MM.1S (cell line): Measurements from ENCODE around the gene AP1B1.
"Not testable (repeated sequence)": the region's sequence is repeated elsewhere in the genome, so short reads cannot be mapped to it uniquely, and the experiment has no call there.

Experiments
- DNase-seq: peaks from one replicate; pipeline ENCODE4 v3.0.0-alpha.2; 2015
- H2AFZ ChIP-seq: fragments of 300-600 bp; sonication (generic); 2 replicates; pipeline ENCODE4 v1.6.0; 2016; ENCODE audit warnings: antibody characterized with exemption, low read length
- H3F3A ChIP-seq: fragments of 300-600 bp; sonication (generic); 2 replicates; pipeline ENCODE4 v1.6.1; 2016; ENCODE audit warnings: mild to moderate bottlenecking, antibody characterized with exemption, low read length, moderate library complexity, mixed read lengths; ENCODE audit not compliant: insufficient read depth
- H3K27ac ChIP-seq: fragments of 300-600 bp; sonication (generic); 2 replicates; pipeline ENCODE4 v1.5.1; 2016; ENCODE audit warnings: mild to moderate bottlenecking, low read length
- H3K27me3 ChIP-seq: fragments of 300-600 bp; sonication (generic); replicated peaks from 2 replicates; pipeline ENCODE4 v1.6.0; 2016; ENCODE audit warnings: low read length; ENCODE audit not compliant: insufficient read depth
- H3K36me3 ChIP-seq: fragments of 300-600 bp; sonication (generic); replicated peaks from 2 replicates; pipeline ENCODE4 v1.6.1; 2016; ENCODE audit warnings: mild to moderate bottlenecking, low read length, mixed read lengths; ENCODE audit not compliant: insufficient read depth
- H3K4me1 ChIP-seq: fragments of 300-600 bp; sonication (generic); 2 replicates; pipeline ENCODE4 v1.6.1; 2016; ENCODE audit warnings: low read length, mixed read lengths
- H3K4me2 ChIP-seq: fragments of 300-600 bp; sonication (generic); 2 replicates; pipeline ENCODE4 v1.6.0; 2016; ENCODE audit warnings: low read depth, low read length
- H3K4me3 ChIP-seq: fragments of 300-600 bp; sonication (generic); 2 replicates; pipeline ENCODE4 v1.5.1; 2016; ENCODE audit warnings: low read length, mixed read lengths
- H3K79me2 ChIP-seq: fragments of 300-600 bp; sonication (generic); 2 replicates; pipeline ENCODE4 v1.6.1; 2016; ENCODE audit warnings: mixed run types, low read length, mixed read lengths
- H3K9ac ChIP-seq: fragments of 300-600 bp; sonication (generic); 2 replicates; pipeline ENCODE4 v1.6.1; 2016; ENCODE audit warnings: low read length, mixed read lengths
- H3K9me2 ChIP-seq: fragments of 300-600 bp; sonication (generic); replicated peaks from 2 replicates; pipeline ENCODE4 v1.6.1; 2016; ENCODE audit warnings: mild to moderate bottlenecking, low read length, mixed read lengths; ENCODE audit not compliant: insufficient read depth
- H3K9me3 ChIP-seq: fragments of 300-600 bp; sonication (generic); replicated peaks from 2 replicates; pipeline ENCODE4 v1.6.1; 2016; ENCODE audit warnings: mild to moderate bottlenecking, low read length, mixed read lengths; ENCODE audit not compliant: insufficient read depth
- H4K20me1 ChIP-seq: fragments of 300-600 bp; sonication (generic); 2 replicates; pipeline ENCODE4 v1.6.1; 2016; ENCODE audit warnings: mild to moderate bottlenecking, low read length, moderate library complexity, mixed read lengths; ENCODE audit not compliant: insufficient read depth
- EZH2 ChIP-seq: fragments of 300-600 bp; sonication (generic); optimal IDR thresholded peaks from 2 replicates; pipeline ENCODE3; 2017; ENCODE audit warnings: low read depth, mild to moderate bottlenecking, antibody characterized with exemption, low read length, mixed read lengths
- EZH2phosphoT487 ChIP-seq: fragments of 300-600 bp; sonication (generic); IDR thresholded peaks from 2 replicates; pipeline ENCODE4 v1.6.1; 2018; ENCODE audit warnings: antibody characterized with exemption, low read length
- TF ChIP-seq, protein P1 (sequence below): fragments of 300-600 bp; sonication (generic); IDR thresholded peaks from 2 replicates; pipeline ENCODE4 v1.5.1; 2016; ENCODE audit warnings: antibody characterized with exemption, low read length, mixed read lengths

AP1B1 gene

DNA sequence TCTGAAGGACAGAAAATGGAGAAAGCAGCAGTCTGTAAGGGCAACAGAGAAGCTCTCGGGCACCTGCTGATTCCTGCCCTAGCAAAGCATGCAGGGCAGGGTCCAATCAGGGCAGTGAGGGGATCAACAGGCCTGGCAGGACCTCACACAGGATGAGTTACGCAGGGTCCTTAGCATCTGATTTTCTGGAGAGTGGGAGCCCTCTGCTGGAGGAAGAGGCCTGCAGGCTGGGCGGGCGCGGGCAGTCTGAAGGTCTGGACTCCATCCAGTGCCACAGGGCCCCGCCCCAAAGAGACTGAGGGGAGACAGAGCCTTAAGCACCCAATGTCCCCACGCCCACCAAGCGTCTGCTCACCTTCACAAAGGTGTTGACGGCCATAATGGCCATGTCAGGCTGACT lies 28.9 kb downstream of the AP1B1 start:
- Histone ChIP-seq H3F3A (no peaks in the 10 kb centered on the region), H3K9me3 (no peaks in the 10 kb centered on the region), H3K9me2 (no peaks in the 10 kb centered on the region), H3K4me3 (no peak overlapping the region), H3K27ac (no peak overlapping the region), H3K79me2 (no peaks in the 10 kb centered on the region), H3K27me3 (no peaks in the 10 kb centered on the region), H3K4me2 (no peak overlapping the region), H3K36me3 (0 out of 2 replicates have a peak, but pooled peaks cover 3% of the 10 kb centered on the region), H4K20me1 (no peaks in the 10 kb centered on the region), H3K4me1 (no peaks in the 10 kb centered on the region), H2AFZ (no peak overlapping the region), H3K9ac (no peak overlapping the region)
- no peak for DNase-seq
- TF ChIP-seq EZH2phosphoT487 (no peak), EZH2 (no peak)
- TF ChIP-seq, protein P1, sequence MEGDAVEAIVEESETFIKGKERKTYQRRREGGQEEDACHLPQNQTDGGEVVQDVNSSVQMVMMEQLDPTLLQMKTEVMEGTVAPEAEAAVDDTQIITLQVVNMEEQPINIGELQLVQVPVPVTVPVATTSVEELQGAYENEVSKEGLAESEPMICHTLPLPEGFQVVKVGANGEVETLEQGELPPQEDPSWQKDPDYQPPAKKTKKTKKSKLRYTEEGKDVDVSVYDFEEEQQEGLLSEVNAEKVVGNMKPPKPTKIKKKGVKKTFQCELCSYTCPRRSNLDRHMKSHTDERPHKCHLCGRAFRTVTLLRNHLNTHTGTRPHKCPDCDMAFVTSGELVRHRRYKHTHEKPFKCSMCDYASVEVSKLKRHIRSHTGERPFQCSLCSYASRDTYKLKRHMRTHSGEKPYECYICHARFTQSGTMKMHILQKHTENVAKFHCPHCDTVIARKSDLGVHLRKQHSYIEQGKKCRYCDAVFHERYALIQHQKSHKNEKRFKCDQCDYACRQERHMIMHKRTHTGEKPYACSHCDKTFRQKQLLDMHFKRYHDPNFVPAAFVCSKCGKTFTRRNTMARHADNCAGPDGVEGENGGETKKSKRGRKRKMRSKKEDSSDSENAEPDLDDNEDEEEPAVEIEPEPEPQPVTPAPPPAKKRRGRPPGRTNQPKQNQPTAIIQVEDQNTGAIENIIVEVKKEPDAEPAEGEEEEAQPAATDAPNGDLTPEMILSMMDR = no peak

GRCh38 chr22:29357193-29357890 lies 31.0 kb downstream of the AP1B1 start:
- H3K9me2 ChIP-seq, H3K4me3 ChIP-seq, H3K27ac ChIP-seq, H4K20me1 ChIP-seq, H3K9ac ChIP-seq, H3F3A ChIP-seq, H3K27me3 ChIP-seq, H3K4me1 ChIP-seq, H2AFZ ChIP-seq, H3K4me2 ChIP-seq, H3K9me3 ChIP-seq, H3K79me2 ChIP-seq, H3K36me3 ChIP-seq, DNase-seq: not testable (repeated sequence)

GRCh38 chr22:29353860-29354259 lies 34.5 kb downstream of the AP1B1 start:
- no peak for DNase-seq
- Histone ChIP-seq H3K9me3 (no peaks in the 10 kb centered on the region), H2AFZ (no peak overlapping the region), H4K20me1 (no peaks in the 10 kb centered on the region), H3K36me3 (peaks cover 5% of the 10 kb centered on the region; the same call in 1 of the 2 replicates), H3K27me3 (no peaks in the 10 kb centered on the region), H3F3A (no peaks in the 10 kb centered on the region), H3K9ac (no peak overlapping the region), H3K4me3 (no peak overlapping the region), H3K27ac (no peak overlapping the region), H3K79me2 (no peaks in the 10 kb centered on the region), H3K9me2 (no peaks in the 10 kb centered on the region), H3K4me2 (no peak overlapping the region), H3K4me1 (no peaks in the 10 kb centered on the region)
- no peak for TF ChIP-seq EZH2
- TF ChIP-seq, protein P1 = no peak
- no peak for TF ChIP-seq EZH2phosphoT487

- Histone ChIP-seq H4K20me1 (no peaks in the 10 kb centered on the region), H2AFZ (no peak overlapping the region), H3K27ac (no peak overlapping the region), H3K4me1 (no peaks in the 10 kb centered on the region), H3K36me3 (peaks cover 2% of the 10 kb centered on the region; the same call in 1 of the 2 replicates), H3K27me3 (no peaks in the 10 kb centered on the region), H3K9me3 (no peaks in the 10 kb centered on the region), H3K9ac (no peak overlapping the region), H3K4me2 (no peak overlapping the region), H3K9me2 (no peaks in the 10 kb centered on the region), H3F3A (no peaks in the 10 kb centered on the region), H3K4me3 (no peak overlapping the region), H3K79me2 (no peaks in the 10 kb centered on the region)
- TF ChIP-seq, protein P1 = no peak
- TF ChIP-seq EZH2 (no peak), EZH2phosphoT487 (no peak)
- DNase-seq = no peak
These were observed 35.1 kb downstream of the AP1B1 start for GRCh38 chr22:29353286-29353685.
